HepG2 (cell line): ENCODE measurements around the gene MIDN. TPM values are rescaled to one million over a fixed set of nuclear protein-coding genes. Genes with fewer than 3 reads are reported as not detected.
A peak's percentile ranks its signal among the peaks of the same experiment; 100 is the strongest.

Experiments
- AGO2 ChIP-seq: fragments of 200-400 bp; formaldehyde crosslinking; optimal IDR thresholded peaks from 2 replicates; pipeline ENCODE3; 2017; ENCODE audit warnings: mild to moderate bottlenecking, low read depth, low read length, moderate library complexity
- BRD4 ChIP-seq: sonication (generic); formaldehyde crosslinking; IDR thresholded peaks from 2 replicates; pipeline ENCODE4 v1.4.0; 2020; ENCODE audit warnings: missing genetic modification reagents
- HDAC1 ChIP-seq: sonication (generic); formaldehyde crosslinking; IDR thresholded peaks from 2 replicates; pipeline ENCODE4 v1.5.1; 2020; ENCODE audit warnings: mild to moderate bottlenecking, missing genetic modification reagents
- HNRNPK ChIP-seq: fragments of 200-400 bp; formaldehyde crosslinking; IDR thresholded peaks from 2 replicates; pipeline ENCODE4 v1.6.1; 2018; ENCODE audit warnings: low read length, low read depth, moderate library complexity, mild to moderate bottlenecking; ENCODE audit not compliant: poor library complexity, severe bottlenecking
- HOXA9 ChIP-seq: sonication (generic); formaldehyde crosslinking; IDR thresholded peaks from 2 replicates; pipeline ENCODE4 v1.8.1; 2022; ENCODE audit warnings: missing genetic modification reagents, mild to moderate bottlenecking, moderate library complexity, borderline replicate concordance
- MAZ ChIP-seq, 2 experiments: sonication (generic) in 1 of 2; formaldehyde crosslinking in 1 of 2; IDR thresholded peaks; 2 replicates each; pipeline versions ENCODE4 v1.5.0 to v1.6.1; 2012 to 2020; ENCODE audit warnings: low read depth in 2 of 2, mild to moderate bottlenecking in 2 of 2, borderline replicate concordance in 1 of 2, improper control_type of control experiment in 1 of 2, low read length in 1 of 2, missing genetic modification reagents in 1 of 2, moderate library complexity in 1 of 2
- ZNF788 ChIP-seq: sonication (generic); formaldehyde crosslinking; IDR thresholded peaks from 2 replicates; pipeline ENCODE4 v1.5.0; 2020; ENCODE audit warnings: mild to moderate bottlenecking, missing genetic modification reagents, borderline replicate concordance
- ZSCAN21 ChIP-seq: sonication (generic); formaldehyde crosslinking; IDR thresholded peaks from 2 replicates; pipeline ENCODE4 v1.8.0; 2022; ENCODE audit warnings: mild to moderate bottlenecking, missing genetic modification reagents, moderate library complexity, borderline replicate concordance
- polyA plus RNA-seq, 8 experiments: library from polyadenylated mRNA; depleted of rRNA in 3 of 8; stranded (reverse) in 7 of 8; unstranded in 1 of 8; fragments of >200 nt; fragmentation: Illumina TruSeq in 4 of 8; extraction: Trizol in 4 of 8; gene quantifications; 2 replicates each; pipeline versions ENCODE4 v1.2.1 to v1.2.3, GENCODE V29; 2011 to 2016; ENCODE audit warnings: low read depth in 4 of 8, missing spikeins in 1 of 8, mixed read lengths in 1 of 8; ENCODE audit not compliant: insufficient read depth in 1 of 8
- total RNA-seq, 5 experiments: library from RNA; depleted of rRNA; stranded (reverse); fragments of >200 nt; fragmentation: Illumina TruSeq; extraction: Trizol; gene quantifications; 2 replicates each; pipeline ENCODE4 v1.2.3, GENCODE V29; 2016; ENCODE audit warnings: low read depth in 1 of 5
- TF ChIP-seq, protein P1 (sequence below): sonication (generic); formaldehyde crosslinking; IDR thresholded peaks from 2 replicates; pipeline ENCODE4 v1.5.1; 2020; ENCODE audit warnings: mild to moderate bottlenecking, missing genetic modification reagents
- TF ChIP-seq, protein P2 (sequence below): sonication (generic); formaldehyde crosslinking; conservative IDR thresholded peaks from 2 replicates; pipeline ENCODE4 v1.4.0; 2020; ENCODE audit warnings: mild to moderate bottlenecking, missing genetic modification reagents, moderate library complexity
- TF ChIP-seq, protein P3 (sequence below): sonication (generic); formaldehyde crosslinking; IDR thresholded peaks from 2 replicates; pipeline ENCODE4 v1.5.1; 2020; ENCODE audit warnings: mild to moderate bottlenecking, missing genetic modification reagents, borderline replicate concordance
- TF ChIP-seq, protein P4 (sequence below): sonication (generic); formaldehyde crosslinking; IDR thresholded peaks from 2 replicates; pipeline ENCODE4 v1.4.0; 2020; ENCODE audit warnings: mild to moderate bottlenecking, missing genetic modification reagents

MIDN gene
- total and polyA plus RNA-seq, 2 of the 13 experiments (the other 11 are each of a cell fraction or from before 2014, with no cell fraction given) = 8.4 to 18.0 TPM

DNA sequence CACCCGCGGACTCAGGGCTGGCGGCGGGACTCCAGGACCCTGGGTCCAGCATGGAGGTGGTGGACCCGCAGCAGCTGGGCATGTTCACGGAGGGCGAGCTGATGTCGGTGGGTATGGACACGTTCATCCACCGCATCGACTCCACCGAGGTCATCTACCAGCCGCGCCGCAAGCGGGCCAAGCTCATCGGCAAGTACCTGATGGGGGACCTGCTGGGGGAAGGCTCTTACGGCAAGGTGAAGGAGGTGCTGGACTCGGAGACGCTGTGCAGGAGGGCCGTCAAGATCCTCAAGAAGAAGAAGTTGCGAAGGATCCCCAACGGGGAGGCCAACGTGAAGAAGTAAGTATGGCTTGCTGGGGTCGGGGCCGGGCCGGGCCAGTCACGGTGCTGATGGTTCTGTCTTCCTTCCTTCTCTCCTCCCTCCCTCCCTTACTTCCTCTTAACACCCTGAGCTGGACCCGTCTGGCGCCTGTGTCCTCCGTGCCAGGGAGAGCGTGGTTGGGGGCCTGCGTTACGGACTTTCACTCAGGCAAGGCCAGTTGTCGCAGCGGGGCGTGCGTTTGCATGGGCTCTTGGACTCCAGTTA is 41.4 kb upstream of the MIDN start (continued):
- TF ChIP-seq HDAC1 (CRISPR knock-in tag) (peak; percentile 18), AGO2 (peak; percentile 72), HNRNPK (no peak), MAZ (IDR thresholded peaks at IDR 0.05; ENCODE audit: borderline replicate concordance, low read depth, low read length) (no peak), MAZ (CRISPR knock-in tag; IDR thresholded peaks at IDR 0.05; ENCODE audit: low read depth) (0 out of 2 replicates have a peak, but pooled peaks have one; percentile 27), BRD4 (CRISPR knock-in tag) (no peak), ZNF788 (CRISPR knock-in tag) (0 out of 2 replicates have a peak, but pooled peaks have one; percentile 37), ZSCAN21 (CRISPR knock-in tag) (peak; percentile 4; the same call in 1 of the 2 replicates), HOXA9 (no peak)
- TF ChIP-seq, protein P1, sequence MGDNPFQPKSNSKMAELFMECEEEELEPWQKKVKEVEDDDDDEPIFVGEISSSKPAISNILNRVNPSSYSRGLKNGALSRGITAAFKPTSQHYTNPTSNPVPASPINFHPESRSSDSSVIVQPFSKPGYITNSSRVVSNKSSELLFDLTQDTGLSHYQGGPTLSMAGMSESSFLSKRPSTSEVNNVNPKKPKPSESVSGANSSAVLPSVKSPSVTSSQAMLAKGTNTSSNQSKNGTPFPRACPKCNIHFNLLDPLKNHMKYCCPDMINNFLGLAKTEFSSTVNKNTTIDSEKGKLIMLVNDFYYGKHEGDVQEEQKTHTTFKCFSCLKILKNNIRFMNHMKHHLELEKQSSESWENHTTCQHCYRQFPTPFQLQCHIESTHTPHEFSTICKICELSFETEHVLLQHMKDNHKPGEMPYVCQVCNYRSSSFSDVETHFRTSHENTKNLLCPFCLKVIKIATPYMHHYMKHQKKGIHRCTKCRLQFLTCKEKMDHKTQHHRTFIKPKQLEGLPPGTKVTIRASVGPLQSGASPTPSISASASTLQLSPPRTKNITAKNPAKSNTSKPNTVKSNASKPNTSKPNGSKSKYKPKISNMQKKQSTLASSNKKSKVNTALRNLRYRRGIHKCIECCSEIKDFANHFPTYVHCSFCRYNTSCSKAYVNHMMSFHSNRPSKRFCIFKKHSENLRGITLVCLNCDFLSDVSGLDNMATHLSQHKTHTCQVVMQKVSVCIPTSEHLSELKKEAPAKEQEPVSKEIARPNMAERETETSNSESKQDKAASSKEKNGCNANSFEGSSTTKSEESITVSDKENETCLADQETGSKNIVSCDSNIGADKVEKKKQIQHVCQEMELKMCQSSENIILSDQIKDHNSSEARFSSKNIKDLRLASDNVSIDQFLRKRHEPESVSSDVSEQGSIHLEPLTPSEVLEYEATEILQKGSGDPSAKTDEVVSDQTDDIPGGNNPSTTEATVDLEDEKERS (CRISPR knock-in tag) = no peak; the same call in 1 of the 2 replicates
- TF ChIP-seq, protein P2, sequence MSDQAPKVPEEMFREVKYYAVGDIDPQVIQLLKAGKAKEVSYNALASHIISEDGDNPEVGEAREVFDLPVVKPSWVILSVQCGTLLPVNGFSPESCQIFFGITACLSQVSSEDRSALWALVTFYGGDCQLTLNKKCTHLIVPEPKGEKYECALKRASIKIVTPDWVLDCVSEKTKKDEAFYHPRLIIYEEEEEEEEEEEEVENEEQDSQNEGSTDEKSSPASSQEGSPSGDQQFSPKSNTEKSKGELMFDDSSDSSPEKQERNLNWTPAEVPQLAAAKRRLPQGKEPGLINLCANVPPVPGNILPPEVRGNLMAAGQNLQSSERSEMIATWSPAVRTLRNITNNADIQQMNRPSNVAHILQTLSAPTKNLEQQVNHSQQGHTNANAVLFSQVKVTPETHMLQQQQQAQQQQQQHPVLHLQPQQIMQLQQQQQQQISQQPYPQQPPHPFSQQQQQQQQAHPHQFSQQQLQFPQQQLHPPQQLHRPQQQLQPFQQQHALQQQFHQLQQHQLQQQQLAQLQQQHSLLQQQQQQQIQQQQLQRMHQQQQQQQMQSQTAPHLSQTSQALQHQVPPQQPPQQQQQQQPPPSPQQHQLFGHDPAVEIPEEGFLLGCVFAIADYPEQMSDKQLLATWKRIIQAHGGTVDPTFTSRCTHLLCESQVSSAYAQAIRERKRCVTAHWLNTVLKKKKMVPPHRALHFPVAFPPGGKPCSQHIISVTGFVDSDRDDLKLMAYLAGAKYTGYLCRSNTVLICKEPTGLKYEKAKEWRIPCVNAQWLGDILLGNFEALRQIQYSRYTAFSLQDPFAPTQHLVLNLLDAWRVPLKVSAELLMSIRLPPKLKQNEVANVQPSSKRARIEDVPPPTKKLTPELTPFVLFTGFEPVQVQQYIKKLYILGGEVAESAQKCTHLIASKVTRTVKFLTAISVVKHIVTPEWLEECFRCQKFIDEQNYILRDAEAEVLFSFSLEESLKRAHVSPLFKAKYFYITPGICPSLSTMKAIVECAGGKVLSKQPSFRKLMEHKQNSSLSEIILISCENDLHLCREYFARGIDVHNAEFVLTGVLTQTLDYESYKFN (CRISPR knock-in tag) = 0 out of 2 replicates have a peak, but pooled peaks have one; percentile 12
- TF ChIP-seq, protein P3, sequence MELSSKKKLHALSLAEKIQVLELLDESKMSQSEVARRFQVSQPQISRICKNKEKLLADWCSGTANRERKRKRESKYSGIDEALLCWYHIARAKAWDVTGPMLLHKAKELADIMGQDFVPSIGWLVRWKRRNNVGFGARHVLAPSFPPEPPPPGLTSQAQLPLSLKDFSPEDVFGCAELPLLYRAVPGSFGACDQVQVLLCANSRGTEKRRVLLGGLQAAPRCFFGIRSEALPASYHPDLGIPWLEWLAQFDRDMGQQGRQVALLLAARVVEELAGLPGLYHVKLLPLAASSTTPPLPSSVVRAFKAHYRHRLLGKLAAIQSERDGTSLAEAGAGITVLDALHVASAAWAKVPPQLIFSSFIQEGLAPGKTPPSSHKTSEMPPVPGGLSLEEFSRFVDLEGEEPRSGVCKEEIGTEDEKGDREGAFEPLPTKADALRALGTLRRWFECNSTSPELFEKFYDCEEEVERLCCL (CRISPR knock-in tag) = 0 out of 2 replicates have a peak, but pooled peaks have one; percentile 32
- TF ChIP-seq, protein P4, sequence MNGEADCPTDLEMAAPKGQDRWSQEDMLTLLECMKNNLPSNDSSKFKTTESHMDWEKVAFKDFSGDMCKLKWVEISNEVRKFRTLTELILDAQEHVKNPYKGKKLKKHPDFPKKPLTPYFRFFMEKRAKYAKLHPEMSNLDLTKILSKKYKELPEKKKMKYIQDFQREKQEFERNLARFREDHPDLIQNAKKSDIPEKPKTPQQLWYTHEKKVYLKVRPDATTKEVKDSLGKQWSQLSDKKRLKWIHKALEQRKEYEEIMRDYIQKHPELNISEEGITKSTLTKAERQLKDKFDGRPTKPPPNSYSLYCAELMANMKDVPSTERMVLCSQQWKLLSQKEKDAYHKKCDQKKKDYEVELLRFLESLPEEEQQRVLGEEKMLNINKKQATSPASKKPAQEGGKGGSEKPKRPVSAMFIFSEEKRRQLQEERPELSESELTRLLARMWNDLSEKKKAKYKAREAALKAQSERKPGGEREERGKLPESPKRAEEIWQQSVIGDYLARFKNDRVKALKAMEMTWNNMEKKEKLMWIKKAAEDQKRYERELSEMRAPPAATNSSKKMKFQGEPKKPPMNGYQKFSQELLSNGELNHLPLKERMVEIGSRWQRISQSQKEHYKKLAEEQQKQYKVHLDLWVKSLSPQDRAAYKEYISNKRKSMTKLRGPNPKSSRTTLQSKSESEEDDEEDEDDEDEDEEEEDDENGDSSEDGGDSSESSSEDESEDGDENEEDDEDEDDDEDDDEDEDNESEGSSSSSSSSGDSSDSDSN (CRISPR knock-in tag) = peak; percentile 57; the same call in 1 of the 2 replicates
